Measurements from ENCODE around the gene PPP2R2D. TPM values are rescaled to one million over a fixed set of nuclear protein-coding genes. Genes with fewer than 3 reads are reported as not detected.
"Not testable (repeated sequence)": the region's sequence is repeated elsewhere in the genome, so short reads cannot be mapped to it uniquely, and the experiment has no call there.

The PPP2R2D gene
- total RNA-seq, 1 experiment from 2014 or later: 41.0 TPM

GRCh38 chr10:131949041-131949862, 48.4 kb downstream of the PPP2R2D start:
- peaks cover 19% of the 10 kb centered on the region for H3K4me1 ChIP-seq (ENCODE audit: control insufficient read depth, insufficient read depth, low read length)
- CTCF ChIA-PET: interaction anchor here (0.6 kb wide), 1 partner anchor 133 kb away, joined by 5 read pairs; no protein-coding TSS in a partner anchor
- H3K27me3 ChIP-seq (ENCODE audit: control insufficient read depth, insufficient read depth, low read length): no peaks in the 10 kb centered on the region
- TF ChIP-seq POLR2AphosphoS5 (IDR thresholded peaks at IDR 0.05; ENCODE audit: low read depth, low read length): no peak
- no peak for TF ChIP-seq SIN3A (IDR thresholded peaks at IDR 0.05; ENCODE audit: borderline replicate concordance, insufficient read depth, low read depth, low read length)
- H3K4me3 ChIP-seq (ENCODE audit: low read depth in 2 of 2, low read length in 2 of 2): no peak overlapping the region
- intact Hi-C loops (cut with micrococcal nuclease; ENCODE audit: unreplicated experiment): no loop called here
- POLR2A ChIA-PET: interaction anchor here (0.5 kb wide), 1 partner anchor 14 kb away, joined by 3 read pairs; no protein-coding TSS in a partner anchor
- BruUV-seq (replicated peaks): no TSS peak
- no peaks in the 10 kb centered on the region for H3K9me3 ChIP-seq (ENCODE audit: control insufficient read depth, insufficient read depth, low read depth, low read length)
- H3K36me3 ChIP-seq (ENCODE audit: control insufficient read depth, insufficient read depth, low read length): peaks cover 18% of the 10 kb centered on the region
- in situ Hi-C loops (cut with HindIII; ENCODE audit: low pct_unique_long_range_greater_than_20kb, low sequenced_read_pairs): no loop called here
- no peak overlapping the region for H3K27ac ChIP-seq (ENCODE audit: low read length)
- DNase-seq (ENCODE audit: low read depth, low spot score) (no peak), ATAC-seq (no peak)

- Histone ChIP-seq H3K4me1 (ENCODE audit: control insufficient read depth, insufficient read depth, low read length) (peaks cover 19% of the 10 kb centered on the region), H3K36me3 (ENCODE audit: control insufficient read depth, insufficient read depth, low read length) (peaks cover 20% of the 10 kb centered on the region)
- H3K27ac ChIP-seq (ENCODE audit: low read length); in situ Hi-C loops (cut with HindIII; ENCODE audit: low pct_unique_long_range_greater_than_20kb, low sequenced_read_pairs); CTCF ChIA-PET; ATAC-seq; POLR2A ChIA-PET; intact Hi-C loops (cut with micrococcal nuclease; ENCODE audit: unreplicated experiment); H3K27me3 ChIP-seq (ENCODE audit: control insufficient read depth, insufficient read depth, low read length); DNase-seq (ENCODE audit: low read depth, low spot score); H3K4me3 ChIP-seq (ENCODE audit: low read depth in 2 of 2, low read length in 2 of 2); H3K9me3 ChIP-seq (ENCODE audit: control insufficient read depth, insufficient read depth, low read depth, low read length): not testable (repeated sequence)
- TSS peak; percentile 45 for BruUV-seq (replicated peaks)
These were observed 49.1 kb downstream of the PPP2R2D start for GRCh38 chr10:131949908-131950307.

GRCh38 chr10:131954356-131954965, 53.7 kb downstream of the PPP2R2D start:
- Histone ChIP-seq H3K27me3 (ENCODE audit: control insufficient read depth, insufficient read depth, low read length) (no peaks in the 10 kb centered on the region), H3K36me3 (ENCODE audit: control insufficient read depth, insufficient read depth, low read length) (peaks cover 12% of the 10 kb centered on the region), H3K4me3 (ENCODE audit: low read depth in 2 of 2, low read length in 2 of 2) (no peak overlapping the region), H3K27ac (ENCODE audit: low read length) (no peak overlapping the region), H3K4me1 (ENCODE audit: control insufficient read depth, insufficient read depth, low read length) (no peaks in the 10 kb centered on the region), H3K9me3 (ENCODE audit: control insufficient read depth, insufficient read depth, low read depth, low read length) (no peaks in the 10 kb centered on the region)
- BruUV-seq (replicated peaks): no TSS peak
- DNase-seq (ENCODE audit: low read depth, low spot score): no peak
- in situ Hi-C loops (cut with HindIII; ENCODE audit: low pct_unique_long_range_greater_than_20kb, low sequenced_read_pairs): no loop called here
- TF ChIP-seq TCF7L2 (IDR thresholded peaks at IDR 0.05; ENCODE audit: low read depth, low read length) (no peak), POLR2AphosphoS5 (IDR thresholded peaks at IDR 0.05; ENCODE audit: low read depth, low read length) (no peak), REST (IDR thresholded peaks at IDR 0.05; ENCODE audit: insufficient read depth in 1 of 2, low read depth in 2 of 2, low read length in 1 of 2) (no peak), SIN3A (IDR thresholded peaks at IDR 0.05; ENCODE audit: borderline replicate concordance, insufficient read depth, low read depth, low read length) (no peak), CTCF (IDR thresholded peaks at IDR 0.05) (no peak)
- intact Hi-C loops (cut with micrococcal nuclease; ENCODE audit: unreplicated experiment): no loop called here
- CTCF ChIA-PET: no interaction called here
- ATAC-seq: no peak
- POLR2A ChIA-PET: no interaction called here
